GM18505 (cell line): ENCODE results near the gene F2.

Experiments used
- ATAC-seq: cut with Tn5 transposase; IDR thresholded peaks from one replicate; pipeline ENCODE4 v1.9.1; 2021; ENCODE audit not compliant: unreplicated experiment
- POLR2A ChIP-seq: IDR thresholded peaks from 4 replicates; pipeline ENCODE4 v1.6.1; 2011; ENCODE audit warnings: borderline replicate concordance; ENCODE audit not compliant: insufficient read depth, insufficient read length; ENCODE audit errors: extremely low read depth

Gene F2

DNA sequence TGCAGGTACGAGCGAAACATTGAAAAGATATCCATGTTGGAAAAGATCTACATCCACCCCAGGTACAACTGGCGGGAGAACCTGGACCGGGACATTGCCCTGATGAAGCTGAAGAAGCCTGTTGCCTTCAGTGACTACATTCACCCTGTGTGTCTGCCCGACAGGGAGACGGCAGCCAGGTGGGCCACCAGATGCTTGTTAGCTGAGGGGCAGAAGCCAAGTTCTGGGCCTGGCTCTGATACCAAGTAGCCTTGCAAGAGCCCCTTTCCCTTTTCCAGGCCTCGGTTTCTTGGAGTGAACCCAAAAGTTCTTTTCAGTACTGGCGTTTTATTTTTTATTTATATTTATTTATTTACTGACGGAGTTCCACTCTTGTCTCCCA, 9.6 kb downstream of the F2 start:
- no peak for TF ChIP-seq POLR2A
- no peak for ATAC-seq

DNA sequence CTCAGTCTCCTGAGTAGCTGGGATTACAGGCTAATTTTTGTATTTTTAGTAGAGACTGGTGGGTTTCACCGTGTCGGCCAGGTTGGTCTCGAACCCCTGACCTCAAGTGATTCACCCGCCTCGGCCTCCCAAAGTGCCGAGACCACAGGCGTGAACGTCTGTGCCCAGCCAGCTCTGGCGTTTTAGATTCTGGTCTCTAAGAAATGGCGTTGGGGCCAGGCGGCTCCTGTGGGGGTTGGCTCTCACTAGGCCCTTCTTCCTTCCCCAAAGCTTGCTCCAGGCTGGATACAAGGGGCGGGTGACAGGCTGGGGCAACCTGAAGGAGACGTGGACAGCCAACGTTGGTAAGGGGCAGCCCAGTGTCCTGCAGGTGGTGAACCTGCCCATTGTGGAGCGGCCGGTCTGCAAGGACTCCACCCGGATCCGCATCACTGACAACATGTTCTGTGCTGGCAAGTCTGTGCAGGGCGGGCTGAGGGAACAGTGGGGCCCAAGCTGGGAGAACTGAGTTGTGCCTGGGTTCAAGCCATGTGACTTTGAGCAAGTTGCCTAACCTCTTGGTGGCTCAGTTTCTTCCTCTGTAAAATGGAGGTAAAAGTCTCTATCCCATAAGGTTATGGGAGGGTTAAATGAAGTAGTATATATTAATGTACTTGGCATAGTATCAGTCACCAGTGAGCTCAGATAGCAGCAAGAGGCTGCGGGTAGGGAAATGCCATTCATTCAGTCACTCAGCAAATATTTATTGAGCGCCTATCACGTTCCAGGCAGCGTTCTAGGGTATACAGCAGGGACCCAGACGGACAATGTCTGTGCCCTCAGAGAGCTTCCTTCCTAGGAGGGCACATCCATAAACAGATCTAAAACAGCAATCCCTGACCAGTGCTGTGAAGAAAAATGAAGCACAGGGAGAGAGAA, 10.4 kb downstream of the F2 start:
- no peak for ATAC-seq
- no peak for TF ChIP-seq POLR2A

DNA sequence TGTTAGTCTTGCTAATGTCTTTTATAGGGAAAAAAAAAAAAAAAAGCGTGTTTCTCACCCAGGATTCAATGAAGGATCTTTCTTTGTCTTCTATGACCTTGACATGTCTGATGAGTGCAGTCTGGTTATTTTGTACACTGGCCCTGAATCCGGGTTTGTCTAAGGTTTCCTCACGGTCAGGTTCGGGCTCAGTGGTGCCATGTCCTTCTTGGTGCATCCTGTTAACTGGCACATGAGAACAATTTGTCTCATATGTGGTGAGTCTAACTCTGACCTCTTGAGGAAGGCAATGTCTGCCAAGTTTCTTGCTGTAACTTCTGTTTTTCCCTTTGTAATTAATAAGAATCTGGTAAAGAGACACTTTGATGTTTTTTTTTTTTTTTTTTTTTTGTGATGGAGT, 12.5 kb downstream of the F2 start:
- ATAC-seq, result no peak

DNA sequence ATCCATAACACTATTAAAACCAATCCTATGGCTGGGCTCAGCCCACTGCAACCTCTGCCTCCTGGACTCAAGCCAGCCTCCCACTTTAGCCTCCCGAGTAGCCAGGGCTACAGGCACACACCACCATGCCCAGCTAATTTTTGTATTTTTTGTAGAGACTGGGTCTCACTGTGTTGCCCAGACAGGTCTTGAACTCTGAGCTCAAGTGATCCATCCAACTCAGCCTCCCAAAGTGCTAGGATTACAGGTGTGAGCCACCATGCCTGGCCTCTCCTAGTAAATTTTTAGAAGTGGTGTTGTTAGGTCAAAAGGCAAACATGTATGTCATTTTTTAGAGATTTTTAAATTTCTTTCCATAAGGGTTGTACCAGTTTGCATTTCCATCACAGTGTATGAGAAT, 14.2 kb downstream of the F2 start:
- no peak for TF ChIP-seq POLR2A
- no peak for ATAC-seq

More for the DNA sequence above, 12.5 kb downstream of the F2 start:
- no peak for TF ChIP-seq POLR2A

DNA sequence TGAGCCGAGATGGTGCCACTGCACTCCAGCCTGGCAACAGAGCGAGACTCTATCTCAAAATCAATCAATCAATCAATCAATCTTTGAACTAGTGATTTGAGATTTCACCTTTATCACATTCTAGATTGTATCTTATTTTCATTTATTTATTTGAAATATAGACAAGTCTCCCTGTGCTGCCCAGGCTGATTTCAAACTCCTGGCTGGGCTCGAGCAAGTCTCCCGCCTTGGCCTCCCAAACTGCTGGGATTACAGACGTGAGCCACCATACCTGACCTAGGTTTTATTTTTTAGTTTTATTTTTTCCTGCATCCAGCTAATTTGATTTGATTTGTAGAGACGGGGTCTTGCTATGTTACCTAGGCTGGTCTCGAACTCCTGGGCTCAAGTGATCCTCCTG, 17.1 kb downstream of the F2 start:
- no peak for ATAC-seq
- TF ChIP-seq POLR2A, result no peak

DNA sequence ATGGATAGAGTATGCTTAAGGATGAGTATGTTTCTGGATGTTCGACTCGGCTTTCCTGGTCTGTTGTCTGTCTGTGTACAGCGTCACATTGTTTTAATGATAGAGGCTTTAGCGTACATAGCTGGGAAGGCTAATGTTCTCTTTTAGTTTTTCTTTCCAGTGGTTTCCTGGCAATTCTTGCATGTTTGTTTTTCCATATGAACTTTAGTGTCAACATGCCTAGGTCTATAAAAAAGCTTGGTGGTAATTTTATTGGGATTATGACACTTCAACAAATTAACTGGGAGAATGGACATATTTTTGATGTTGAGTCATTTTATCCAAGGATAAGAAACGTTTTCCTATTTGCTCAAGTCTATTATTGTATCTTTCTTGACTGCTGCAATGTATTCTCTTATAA, 17.6 kb downstream of the F2 start:
- no peak for ATAC-seq
- no peak for TF ChIP-seq POLR2A

DNA sequence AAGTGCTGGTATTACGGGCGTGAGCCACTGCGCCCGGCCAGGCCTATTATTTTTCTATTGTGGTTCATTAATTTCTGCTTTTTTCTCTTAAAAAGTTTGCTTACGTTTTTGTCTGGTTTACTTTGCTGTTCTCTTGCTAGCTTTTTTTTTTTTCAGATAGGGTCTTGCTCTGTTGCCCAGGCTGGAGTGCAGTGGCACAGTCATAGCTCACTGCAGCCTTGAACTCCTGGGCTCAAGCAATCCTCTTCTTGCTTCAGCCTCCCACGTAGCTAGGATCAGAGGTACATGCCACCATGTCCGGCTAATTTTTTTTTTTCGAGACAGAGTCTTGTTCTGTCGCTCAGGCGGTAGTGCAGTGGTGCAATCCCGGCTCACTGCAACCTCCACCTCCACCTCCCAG, 18.7 kb downstream of the F2 start:
- TF ChIP-seq POLR2A, result no peak
- no peak for ATAC-seq

DNA sequence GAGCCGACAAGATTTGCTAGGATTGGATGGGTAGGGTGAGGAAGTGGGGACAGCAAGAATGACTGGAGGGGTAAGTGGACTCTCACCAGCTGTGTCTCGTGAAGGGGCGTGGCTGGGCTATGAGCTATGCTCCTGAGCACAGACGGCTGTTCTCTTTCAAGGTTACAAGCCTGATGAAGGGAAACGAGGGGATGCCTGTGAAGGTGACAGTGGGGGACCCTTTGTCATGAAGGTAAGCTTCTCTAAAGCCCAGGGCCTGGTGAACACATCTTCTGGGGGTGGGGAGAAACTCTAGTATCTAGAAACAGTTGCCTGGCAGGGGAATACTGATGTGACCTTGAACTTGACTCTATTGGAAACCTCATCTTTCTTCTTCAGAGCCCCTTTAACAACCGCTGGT, 19.9 kb downstream of the F2 start:
- no peak for TF ChIP-seq POLR2A
- no peak for ATAC-seq

DNA sequence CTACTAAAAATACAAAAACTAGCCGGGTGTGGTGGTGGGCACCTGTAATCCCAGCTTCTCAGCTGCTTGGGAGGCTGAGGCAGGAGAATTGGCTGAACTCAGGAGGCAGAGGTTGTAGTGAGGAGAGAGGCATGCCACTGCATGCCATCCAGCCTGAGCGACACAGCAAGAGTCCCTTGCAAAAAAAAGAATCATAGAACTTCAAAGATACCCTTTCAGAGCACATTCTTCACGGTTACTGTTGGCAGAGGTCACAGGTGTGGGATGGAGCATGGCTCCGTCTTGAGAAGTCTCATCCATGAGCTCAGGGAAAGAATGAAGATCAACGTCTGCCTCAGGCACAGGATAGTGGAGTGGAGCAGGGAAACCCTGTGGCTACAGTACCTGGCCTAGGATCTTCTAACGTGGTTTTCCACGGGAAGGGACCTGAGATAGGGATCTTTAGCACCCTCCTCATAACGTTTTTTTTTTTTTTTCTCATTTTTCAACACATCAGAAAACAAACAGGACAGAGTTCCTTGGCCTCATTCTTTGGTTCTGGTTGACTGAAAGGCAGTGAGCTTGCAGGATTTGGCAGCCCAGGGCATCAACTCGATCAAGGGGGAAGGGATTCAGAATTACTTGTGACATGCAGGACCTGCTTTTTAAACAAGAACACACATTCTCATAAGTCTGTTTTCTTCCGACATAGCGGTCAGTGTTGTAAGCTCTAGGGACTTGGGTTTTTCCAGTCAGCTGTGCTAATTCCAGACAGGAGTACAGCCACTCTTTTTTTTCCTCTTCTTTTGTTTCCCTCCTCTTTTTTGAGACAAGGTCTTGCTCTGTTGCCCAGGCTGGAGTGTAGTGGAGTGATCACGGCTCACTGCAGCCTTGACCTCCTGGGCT, 22.8 kb downstream of the F2 start:
- no peak for ATAC-seq
- TF ChIP-seq POLR2A, result no peak

DNA sequence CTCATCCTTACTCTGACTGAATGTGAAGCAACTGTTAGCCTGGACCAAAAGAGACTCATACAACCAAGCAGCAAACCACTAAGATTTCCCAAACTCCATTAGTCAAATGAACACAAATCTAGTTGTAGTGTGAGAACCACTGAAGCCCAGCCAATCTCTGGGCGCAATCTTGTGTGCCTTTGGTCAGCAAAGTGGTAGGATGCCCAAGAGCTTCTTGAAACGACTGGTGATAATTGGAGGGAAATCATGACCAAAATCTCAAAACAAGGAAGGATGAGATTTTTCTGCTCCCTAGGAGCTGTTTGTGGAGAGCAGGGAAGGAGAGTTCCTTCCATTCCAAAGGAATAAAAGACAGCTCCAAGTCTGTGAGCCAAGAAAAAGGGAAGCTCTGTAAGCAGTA, 24.0 kb downstream of the F2 start:
- no peak for TF ChIP-seq POLR2A
- ATAC-seq, result no peak

DNA sequence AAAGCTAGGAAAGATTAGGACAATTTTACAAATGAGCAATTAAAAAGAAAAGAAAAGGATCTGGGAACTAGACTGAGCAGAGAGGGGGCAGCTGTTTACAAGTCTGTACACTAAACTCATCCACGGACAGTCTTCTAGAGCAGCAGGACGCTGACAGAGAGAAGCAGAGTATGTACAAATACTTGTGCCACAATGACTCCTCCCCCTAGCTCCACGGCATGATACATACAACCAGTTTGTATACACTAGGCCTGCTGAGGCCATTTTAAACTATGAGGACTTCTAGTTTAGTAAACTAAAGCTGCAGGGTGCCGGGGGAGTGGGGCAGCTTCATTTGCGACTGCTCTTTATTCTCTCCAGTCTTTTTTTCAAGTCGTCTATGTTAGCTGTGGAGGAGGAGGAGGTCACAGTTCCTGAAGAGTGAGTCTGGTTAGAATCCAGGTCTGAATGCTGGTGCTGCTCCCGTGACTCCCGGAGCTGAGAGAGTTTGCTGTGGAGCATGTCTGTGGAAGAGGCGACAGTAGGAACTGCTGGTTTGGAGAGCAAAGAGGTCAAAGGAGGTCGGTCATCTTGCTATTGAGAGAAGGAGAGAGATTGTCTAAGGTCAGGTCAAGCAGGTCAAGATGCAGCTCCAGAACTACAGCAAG, 24.8 kb downstream of the F2 start:
- TF ChIP-seq POLR2A, result no peak
- no peak for ATAC-seq

DNA sequence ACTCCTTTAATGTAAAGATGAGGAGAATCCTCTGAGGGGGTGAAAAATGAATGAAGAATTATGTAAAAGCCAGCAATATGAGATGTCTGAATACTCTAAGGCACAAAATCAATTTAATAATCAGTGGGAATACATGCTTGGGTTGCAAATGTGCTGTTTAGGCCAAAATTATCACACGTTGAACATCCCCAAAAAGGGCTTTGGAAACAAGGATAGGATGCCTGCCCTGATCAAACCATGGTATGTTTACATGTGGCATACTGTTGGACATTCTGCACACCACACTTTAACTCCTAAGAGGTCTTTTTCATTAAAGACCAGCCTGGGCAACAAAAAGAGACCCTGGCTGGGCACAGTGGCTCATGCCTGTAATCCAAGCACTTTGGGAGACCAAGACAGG, 26.3 kb downstream of the F2 start:
- no peak for TF ChIP-seq POLR2A
- ATAC-seq, result no peak

DNA sequence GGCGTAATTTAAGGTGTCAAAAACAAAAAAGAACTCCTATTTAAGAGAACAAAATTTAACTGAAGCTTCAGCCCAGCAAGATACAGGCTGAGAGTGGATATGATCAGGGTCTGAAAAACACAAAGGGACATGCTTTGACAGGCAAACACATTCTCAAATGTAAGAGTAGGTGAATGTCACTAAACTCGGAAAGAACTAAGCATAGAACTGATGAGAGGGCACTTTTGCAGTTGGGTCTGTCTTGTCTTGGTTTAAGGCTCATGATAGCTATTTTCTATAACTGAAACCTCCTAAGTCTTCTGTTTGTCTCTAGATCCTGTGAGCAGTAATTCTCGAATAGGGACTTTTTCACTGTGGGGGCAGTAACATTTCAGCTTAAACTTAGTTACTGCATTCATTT, 27.0 kb downstream of the F2 start:
- TF ChIP-seq POLR2A, result no peak
- ATAC-seq, result no peak
